ENCODE data around the gene IFT57. TPM values are rescaled to one million over a fixed set of nuclear protein-coding genes. Genes with fewer than 3 reads are reported as not detected.

Gene IFT57
- total RNA-seq, 4 donors from 2014 or later, result 38.2 to 78.0 (median 57.4) TPM

DNA sequence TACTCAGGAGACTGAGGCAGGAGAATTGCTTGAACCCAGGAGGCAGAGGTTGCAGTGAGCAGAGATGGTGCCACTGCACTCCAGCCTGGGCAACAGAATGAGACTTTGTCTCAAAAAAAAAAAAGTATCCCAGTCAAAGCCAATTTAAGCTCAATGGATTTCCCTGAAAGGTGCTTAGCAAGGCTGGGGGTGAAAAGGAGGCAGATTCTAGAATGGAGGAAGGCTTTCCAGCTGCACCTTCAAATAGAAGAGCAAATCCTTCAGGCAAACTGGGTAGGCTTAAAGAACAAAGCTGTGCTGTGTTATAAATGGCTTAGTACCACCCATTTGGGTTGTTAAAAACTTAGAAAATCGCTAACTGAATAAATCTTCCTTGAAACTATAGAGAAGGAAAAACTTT lies 3.0 kb upstream of the IFT57 start:
- H3K9me3 ChIP-seq, result no peaks in the 10 kb centered on the region
- in situ Hi-C loops (cut with MboI; ENCODE audit: low pct_ligation_motif_present in 1 of 4, low pct_unique_long_range_greater_than_20kb in 1 of 4, low sequenced_read_pairs in 3 of 4), result no loop called here
- H3K4me1 ChIP-seq, result peaks cover 0 to 35% (median 23%) of the 10 kb centered on the region in 4 donors
- H3K36me3 ChIP-seq, result no peaks in the 10 kb centered on the region
- TF ChIP-seq POLR2A (IDR thresholded peaks at IDR 0.05) (no peak), EP300 (IDR thresholded peaks at IDR 0.05; ENCODE audit: low read depth) (no peak), POLR2AphosphoS5 (IDR thresholded peaks at IDR 0.05) (no peak)
- TF ChIP-seq, protein P1, sequence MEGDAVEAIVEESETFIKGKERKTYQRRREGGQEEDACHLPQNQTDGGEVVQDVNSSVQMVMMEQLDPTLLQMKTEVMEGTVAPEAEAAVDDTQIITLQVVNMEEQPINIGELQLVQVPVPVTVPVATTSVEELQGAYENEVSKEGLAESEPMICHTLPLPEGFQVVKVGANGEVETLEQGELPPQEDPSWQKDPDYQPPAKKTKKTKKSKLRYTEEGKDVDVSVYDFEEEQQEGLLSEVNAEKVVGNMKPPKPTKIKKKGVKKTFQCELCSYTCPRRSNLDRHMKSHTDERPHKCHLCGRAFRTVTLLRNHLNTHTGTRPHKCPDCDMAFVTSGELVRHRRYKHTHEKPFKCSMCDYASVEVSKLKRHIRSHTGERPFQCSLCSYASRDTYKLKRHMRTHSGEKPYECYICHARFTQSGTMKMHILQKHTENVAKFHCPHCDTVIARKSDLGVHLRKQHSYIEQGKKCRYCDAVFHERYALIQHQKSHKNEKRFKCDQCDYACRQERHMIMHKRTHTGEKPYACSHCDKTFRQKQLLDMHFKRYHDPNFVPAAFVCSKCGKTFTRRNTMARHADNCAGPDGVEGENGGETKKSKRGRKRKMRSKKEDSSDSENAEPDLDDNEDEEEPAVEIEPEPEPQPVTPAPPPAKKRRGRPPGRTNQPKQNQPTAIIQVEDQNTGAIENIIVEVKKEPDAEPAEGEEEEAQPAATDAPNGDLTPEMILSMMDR (IDR thresholded peaks at IDR 0.05), result no peak
- H3K4me3 ChIP-seq, result no peak overlapping the region
- no peaks in the 10 kb centered on the region for H3K27me3 ChIP-seq
- DNase-seq, result no peak
- WGBS, 2 donors (ENCODE audit: low coverage in 1 of 2), result 88 to 91% methylated on average over 1 of the region's 1 CpG
- intact Hi-C loops (cut with DNase I; ENCODE audit: low total_unique reads), result no loop called here
- no peak overlapping the region for H3K27ac ChIP-seq

GRCh38 chr3:108223928-108224327 lies 1.7 kb upstream of the IFT57 start:
- Histone ChIP-seq H3K27me3 (no peaks in the 10 kb centered on the region), H3K9me3 (no peaks in the 10 kb centered on the region), H3K4me3 (no peak overlapping the region), H3K36me3 (no peaks in the 10 kb centered on the region), H3K4me1 (peaks cover 5 to 46% (median 30%) of the 10 kb centered on the region in 4 donors), H3K27ac (peak overlapping the region; percentile 83 to 91 (median 88))
- in situ Hi-C loops (cut with MboI; ENCODE audit: low pct_ligation_motif_present in 1 of 4, low pct_unique_long_range_greater_than_20kb in 1 of 4, low sequenced_read_pairs in 3 of 4) (loop anchor here in 1 of 4 donors (25.0 kb wide), 2 partner anchors 137 to 287 kb away; partner anchors contain the start of gene CD47), intact Hi-C loops (cut with DNase I; ENCODE audit: low total_unique reads) (no loop called here)
- WGBS, 2 donors (ENCODE audit: low coverage in 1 of 2), result 34% methylated on average over 4 of the region's 4 CpGs
- TF ChIP-seq POLR2AphosphoS5 (IDR thresholded peaks at IDR 0.05) (no peak), POLR2A (IDR thresholded peaks at IDR 0.05) (no peak), EP300 (IDR thresholded peaks at IDR 0.05; ENCODE audit: low read depth) (no peak)
- TF ChIP-seq, protein P1 (IDR thresholded peaks at IDR 0.05), result no peak
- no peak for DNase-seq

- H3K27ac ChIP-seq, result peak overlapping the region; percentile 83 to 91 (median 88)
- in situ Hi-C loops (cut with MboI; ENCODE audit: low pct_ligation_motif_present in 1 of 4, low pct_unique_long_range_greater_than_20kb in 1 of 4, low sequenced_read_pairs in 3 of 4), result loop anchor here in 1 of 4 donors (25.0 kb wide), 2 partner anchors 136 to 286 kb away; partner anchors contain the start of gene CD47
- peaks cover 5 to 46% (median 30%) of the 10 kb centered on the region in 4 donors for H3K4me1 ChIP-seq
Observed at GRCh38 chr3:108222853-108223565, 785 bp upstream of the IFT57 start.

GRCh38 chr3:108221393-108221792 lies 831 bp downstream of the IFT57 start:
- WGBS, 2 donors (ENCODE audit: low coverage in 1 of 2), result 5 to 14% methylated on average over 5 to 6 of the region's 6 CpGs
- DNase-seq, result no peak
- H3K36me3 ChIP-seq, result peaks cover 0 to 4% (median 0%) of the 10 kb centered on the region in 4 donors
- no peak for TF ChIP-seq POLR2A (IDR thresholded peaks at IDR 0.05)
- TF ChIP-seq POLR2AphosphoS5 (IDR thresholded peaks at IDR 0.05), result no peak
- TF ChIP-seq, protein P1 (IDR thresholded peaks at IDR 0.05), result no peak
- TF ChIP-seq EP300 (IDR thresholded peaks at IDR 0.05; ENCODE audit: low read depth), result no peak
- H3K4me1 ChIP-seq, result peaks cover 5 to 46% (median 30%) of the 10 kb centered on the region in 4 donors
- peak overlapping the region; percentile 67 to 80 (median 74) for H3K4me3 ChIP-seq
- no peaks in the 10 kb centered on the region for H3K27me3 ChIP-seq
- no peaks in the 10 kb centered on the region for H3K9me3 ChIP-seq
- in situ Hi-C loops (cut with MboI; ENCODE audit: low pct_ligation_motif_present in 1 of 4, low pct_unique_long_range_greater_than_20kb in 1 of 4, low sequenced_read_pairs in 3 of 4), result loop anchor here in 1 of 4 donors (25.0 kb wide), 2 partner anchors 134 to 284 kb away; partner anchors contain the start of gene CD47
- peak overlapping the region; percentile 83 to 91 (median 88) for H3K27ac ChIP-seq
- intact Hi-C loops (cut with DNase I; ENCODE audit: low total_unique reads), result no loop called here

More at GRCh38 chr3:108222853-108223565, 785 bp upstream of the IFT57 start:
- 6 to 11% methylated on average over 5 of the region's 5 CpGs for WGBS, 2 donors (ENCODE audit: low coverage in 1 of 2)
- no peak for DNase-seq
- TF ChIP-seq, protein P1 (IDR thresholded peaks at IDR 0.05), result no peak
- TF ChIP-seq POLR2A (IDR thresholded peaks at IDR 0.05) (no peak), POLR2AphosphoS5 (IDR thresholded peaks at IDR 0.05) (no peak), EP300 (IDR thresholded peaks at IDR 0.05; ENCODE audit: low read depth) (no peak)
- H3K9me3 ChIP-seq, result no peaks in the 10 kb centered on the region
- H3K4me3 ChIP-seq, result peak overlapping the region; percentile 23 to 80 (median 74)
- peaks cover 0 to 3% (median 0%) of the 10 kb centered on the region in 4 donors for H3K36me3 ChIP-seq
- no peaks in the 10 kb centered on the region for H3K27me3 ChIP-seq
- intact Hi-C loops (cut with DNase I; ENCODE audit: low total_unique reads), result no loop called here

All from transverse colon (tissue), 4 donors.